ENCODE measurements around the gene RPL15.
"Not testable (repeated sequence)": the region's sequence is repeated elsewhere in the genome, so short reads cannot be mapped to it uniquely, and the experiment has no call there.

RPL15 gene

DNA sequence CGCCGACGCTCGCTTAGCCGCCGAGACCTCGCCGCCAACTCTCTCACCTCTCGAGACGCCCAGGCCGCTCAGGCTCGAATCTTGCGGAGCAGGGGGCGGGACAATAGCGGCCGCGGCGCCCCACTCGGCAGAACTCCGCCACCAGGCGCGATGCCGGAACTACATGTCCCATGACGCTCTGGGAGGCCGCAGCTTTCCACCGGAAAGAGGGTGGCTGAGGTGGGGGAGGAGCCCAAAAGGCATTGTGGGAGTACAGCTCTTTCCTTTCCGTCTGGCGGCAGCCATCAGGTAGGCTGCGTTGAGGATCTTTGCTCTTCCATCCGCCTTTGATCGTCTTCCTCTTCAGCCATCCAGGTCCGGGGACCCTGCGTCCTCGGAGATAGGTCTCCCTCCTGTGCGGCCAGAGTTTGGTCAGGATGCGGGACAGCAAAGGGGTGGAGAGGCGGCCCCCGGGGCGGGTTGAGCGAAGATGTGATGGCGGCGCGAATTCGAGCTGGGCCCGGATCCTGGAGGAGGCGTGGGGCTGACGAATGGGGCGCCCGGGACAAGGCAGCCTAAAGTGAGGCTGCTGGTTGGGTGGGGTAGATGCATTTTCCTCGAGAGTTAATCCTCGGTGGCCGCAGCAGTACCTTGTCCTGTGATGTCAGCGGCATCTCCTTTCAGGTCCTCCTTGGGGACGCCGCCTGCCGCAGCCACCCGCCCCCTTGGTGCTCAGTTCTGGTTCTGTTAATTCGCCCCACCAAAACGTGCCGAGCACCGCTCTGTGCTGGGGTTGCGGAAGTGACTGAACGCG, at the start of gene RPL15, which contains the start of gene NKIRAS1:
Gene RPL15, plus strand, starts transcription at position 247 of the 793 bp plus-strand sequence. CDS start 728 bp downstream, outside the sequence.
Gene NKIRAS1, minus strand, starts transcription at position 105 of the 793 bp plus-strand sequence. CDS start 6,086 bp downstream, outside the sequence.
- peak; percentile 96 for DNase-seq (ENCODE audit: low read depth, low spot score)

- DNase-seq (ENCODE audit: low read depth, low spot score), result no peak
Observed at GRCh38 chr3:23867400-23867799, 49.5 kb upstream of the RPL15 start.

- no peak for DNase-seq (ENCODE audit: low read depth, low spot score)
Observed at GRCh38 chr3:23867838-23868237, 49.1 kb upstream of the RPL15 start.

DNA sequence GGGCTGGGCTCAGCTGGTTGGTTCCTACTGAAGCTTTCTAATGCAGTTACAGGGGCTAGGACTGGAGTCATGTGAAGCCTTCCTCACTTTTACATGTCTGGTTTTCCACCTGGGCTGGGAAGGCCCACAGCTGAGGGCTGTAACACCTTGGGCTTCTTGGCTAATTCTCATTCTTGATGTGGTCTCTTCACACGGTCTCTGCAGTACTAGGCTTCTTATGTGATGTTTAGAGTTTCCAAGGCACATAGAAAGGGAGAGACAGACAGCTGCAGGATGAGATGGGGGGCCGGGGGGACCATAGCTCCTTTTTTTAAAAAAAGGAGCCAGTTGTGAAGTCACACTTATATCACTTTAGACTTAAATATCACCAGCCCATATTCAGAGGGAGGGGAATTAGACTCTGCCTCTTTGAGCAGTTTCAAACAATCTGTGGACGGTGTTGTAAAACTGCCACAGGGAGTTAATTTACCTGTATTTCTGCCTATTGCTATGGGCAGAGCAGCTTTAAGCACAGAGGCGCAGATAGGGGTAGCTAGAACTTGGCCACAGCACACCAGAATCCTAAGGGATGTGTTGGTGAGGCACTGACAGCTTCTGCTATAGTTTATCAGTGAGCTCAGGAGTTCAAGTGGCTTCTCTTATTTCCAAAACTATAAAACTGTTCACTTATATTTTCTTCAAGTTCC, 46.8 kb upstream of the RPL15 start:
- no peak for DNase-seq (ENCODE audit: low read depth, low spot score)

DNA sequence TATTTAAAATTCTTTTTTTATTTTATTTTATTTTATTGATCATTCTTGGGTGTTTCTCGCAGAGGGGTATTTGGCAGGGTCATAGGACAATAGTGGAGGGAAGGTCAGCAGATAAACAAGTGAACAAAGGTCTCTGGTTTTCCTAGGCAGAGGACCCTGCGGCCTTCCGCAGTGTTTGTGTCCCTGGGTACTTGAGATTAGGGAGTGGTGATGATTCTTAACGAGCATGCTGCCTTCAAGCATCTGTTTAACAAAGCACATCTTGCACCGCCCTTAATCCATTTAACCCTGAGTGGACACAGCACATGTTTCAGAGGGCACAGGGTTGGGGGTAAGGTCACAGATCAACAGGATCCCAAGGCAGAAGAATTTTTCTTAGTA, 46.3 kb upstream of the RPL15 start:
- not testable (repeated sequence) for DNase-seq (ENCODE audit: low read depth, low spot score)

GRCh38 chr3:23871361-23871760, 45.6 kb upstream of the RPL15 start:
- DNase-seq (ENCODE audit: low read depth, low spot score), result not testable (repeated sequence)

DNA sequence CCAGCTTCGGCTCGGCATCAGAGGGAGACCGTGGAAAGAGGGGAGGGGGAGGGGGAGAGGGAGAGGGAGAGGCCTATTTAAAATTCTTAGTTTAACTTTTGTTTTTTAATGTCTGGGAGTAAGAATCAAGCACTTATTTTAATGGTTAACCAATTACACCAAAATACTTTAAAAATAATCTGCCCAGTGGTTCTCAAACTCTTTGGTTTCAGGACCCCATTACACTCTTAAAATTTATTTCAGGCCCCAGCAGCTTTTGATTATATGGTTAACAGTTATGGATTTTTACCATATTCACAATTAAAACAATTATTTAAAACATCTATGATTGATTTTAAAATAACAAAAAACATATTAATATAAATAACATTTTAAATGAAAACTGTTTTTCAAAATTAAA, 44.6 kb upstream of the RPL15 start:
- DNase-seq (ENCODE audit: low read depth, low spot score), result no peak

- no peak for DNase-seq (ENCODE audit: low read depth, low spot score)
Observed at GRCh38 chr3:23873941-23874340, 43.0 kb upstream of the RPL15 start.

- DNase-seq (ENCODE audit: low read depth, low spot score), result no peak
Observed at GRCh38 chr3:23874359-23875112, 42.4 kb upstream of the RPL15 start.

DNA sequence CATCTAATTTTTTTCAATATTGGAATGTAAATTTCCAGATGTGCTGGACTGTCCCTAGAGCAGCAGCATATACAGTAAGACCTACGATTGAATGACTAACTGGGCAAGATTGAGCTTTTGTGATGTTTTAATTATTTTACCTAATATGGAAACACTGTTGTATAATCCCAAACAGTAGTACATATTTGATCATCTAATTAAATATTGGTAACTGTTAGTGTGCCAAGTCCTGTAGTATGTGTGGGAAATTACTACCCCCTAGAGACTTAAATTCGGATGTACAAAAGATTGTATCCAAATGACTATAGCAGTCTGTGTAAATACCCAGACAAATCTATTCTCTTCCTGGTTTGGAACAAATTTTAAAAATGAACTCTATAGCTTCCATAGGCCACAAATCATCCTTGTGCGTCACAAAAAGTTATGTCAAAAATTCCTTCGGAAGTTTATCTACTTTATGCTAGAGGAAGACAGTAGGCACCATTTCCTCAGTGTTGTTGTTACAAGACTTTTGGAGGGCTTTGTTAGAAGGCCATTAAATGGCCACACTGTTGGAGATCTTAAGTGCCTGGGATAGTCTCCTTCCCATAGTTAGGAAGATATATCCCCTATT, 41.7 kb upstream of the RPL15 start:
- no peak for DNase-seq (ENCODE audit: low read depth, low spot score)

DNA sequence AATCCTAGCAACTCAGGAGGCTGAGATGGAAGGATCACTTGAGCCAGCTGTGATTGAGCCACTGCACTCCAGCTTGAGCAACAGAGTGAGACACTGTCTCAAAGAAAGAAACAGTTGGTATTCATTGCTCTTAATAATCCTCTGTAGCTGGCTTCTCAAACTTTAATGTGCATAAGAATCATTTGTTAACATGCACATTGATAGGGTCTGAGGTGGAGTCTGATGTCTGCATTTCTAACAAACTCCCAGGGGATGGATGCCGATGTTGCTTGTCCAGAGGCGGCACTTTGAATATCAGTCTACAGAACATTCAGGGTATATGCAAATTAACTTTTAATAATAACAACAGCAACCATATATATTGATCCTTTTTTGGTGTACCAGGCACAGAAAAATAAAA, 40.0 kb upstream of the RPL15 start:
- DNase-seq (ENCODE audit: low read depth, low spot score), result no peak

- no peak for DNase-seq (ENCODE audit: low read depth, low spot score)
Observed at GRCh38 chr3:23877329-23877980, 39.5 kb upstream of the RPL15 start.

GRCh38 chr3:23879485-23879884, 37.4 kb upstream of the RPL15 start:
- DNase-seq (ENCODE audit: low read depth, low spot score), result no peak

DNA sequence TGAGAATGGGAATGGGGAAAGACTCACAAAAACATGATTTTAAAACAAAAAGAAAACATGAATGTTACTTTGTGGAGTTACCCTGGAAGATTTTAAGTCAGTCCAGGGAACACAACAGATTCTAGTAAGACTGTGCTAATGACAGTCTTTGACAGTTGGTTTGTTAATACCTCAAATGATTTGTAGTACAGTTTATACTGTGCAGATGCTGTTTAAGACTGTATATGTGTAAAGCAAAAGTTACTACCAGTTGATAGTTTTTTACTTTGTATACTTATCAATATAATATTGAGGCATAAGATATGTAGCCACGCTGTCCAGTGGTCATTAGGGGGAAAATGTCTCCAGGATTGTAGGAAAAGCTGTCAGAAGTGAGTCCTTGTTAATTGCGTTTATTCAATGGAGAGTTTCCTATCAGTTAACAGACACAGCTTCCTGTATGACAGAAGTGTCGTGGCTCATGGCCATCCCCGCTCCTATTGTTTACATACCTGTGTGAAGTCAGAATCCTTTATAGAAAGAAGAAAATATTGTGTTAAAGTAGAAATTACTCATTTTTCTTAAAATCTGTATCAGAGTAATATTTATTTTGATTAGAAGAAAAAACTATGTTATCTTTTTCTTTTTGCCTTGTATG, 36.1 kb upstream of the RPL15 start:
- no peak for DNase-seq (ENCODE audit: low read depth, low spot score)

DNA sequence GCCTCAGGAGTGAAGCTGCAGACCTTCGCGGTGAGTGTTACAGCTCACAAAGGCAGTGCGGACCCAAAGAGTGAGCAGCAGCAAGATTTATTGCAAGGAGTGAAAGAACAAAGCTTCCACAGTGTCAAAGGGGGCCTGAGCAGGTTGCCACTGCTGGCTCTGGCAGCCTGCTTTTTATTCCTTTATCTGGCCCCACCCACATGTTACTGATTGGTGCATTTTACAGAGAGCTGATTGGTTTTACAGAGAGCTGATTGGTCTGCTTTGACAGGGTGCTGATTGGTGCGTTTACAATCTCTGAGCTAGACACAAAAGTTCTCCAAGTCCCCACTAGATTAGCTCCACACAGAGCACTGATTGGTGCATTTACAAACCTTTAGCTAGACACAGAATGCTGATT, 34.9 kb upstream of the RPL15 start:
- not testable (repeated sequence) for DNase-seq (ENCODE audit: low read depth, low spot score)

GRCh38 chr3:23882487-23882918, 34.4 kb upstream of the RPL15 start:
- DNase-seq (ENCODE audit: low read depth, low spot score), result no peak

DNA sequence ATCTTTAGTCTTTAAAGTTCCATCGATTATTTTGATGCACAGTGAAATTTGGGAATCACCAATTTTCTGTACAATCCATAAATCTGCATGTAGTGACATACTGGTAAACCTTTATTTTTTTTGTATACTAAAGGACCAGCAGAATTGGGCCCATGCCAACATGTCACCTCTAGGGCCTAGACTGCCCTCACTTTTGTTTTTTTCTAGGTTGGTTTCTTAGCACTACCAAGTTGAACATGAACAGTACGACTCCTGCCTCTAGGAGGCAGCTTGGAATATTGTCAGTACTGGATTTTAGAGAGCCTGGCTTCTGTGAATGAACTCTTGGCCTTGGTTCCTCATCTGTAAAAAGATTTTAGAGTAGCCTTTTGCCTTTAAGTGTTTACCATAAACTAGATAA, 32.5 kb upstream of the RPL15 start:
- no peak for DNase-seq (ENCODE audit: low read depth, low spot score)

- DNase-seq (ENCODE audit: low read depth, low spot score), result no peak
Observed at GRCh38 chr3:23885210-23885609, 31.7 kb upstream of the RPL15 start.

DNA sequence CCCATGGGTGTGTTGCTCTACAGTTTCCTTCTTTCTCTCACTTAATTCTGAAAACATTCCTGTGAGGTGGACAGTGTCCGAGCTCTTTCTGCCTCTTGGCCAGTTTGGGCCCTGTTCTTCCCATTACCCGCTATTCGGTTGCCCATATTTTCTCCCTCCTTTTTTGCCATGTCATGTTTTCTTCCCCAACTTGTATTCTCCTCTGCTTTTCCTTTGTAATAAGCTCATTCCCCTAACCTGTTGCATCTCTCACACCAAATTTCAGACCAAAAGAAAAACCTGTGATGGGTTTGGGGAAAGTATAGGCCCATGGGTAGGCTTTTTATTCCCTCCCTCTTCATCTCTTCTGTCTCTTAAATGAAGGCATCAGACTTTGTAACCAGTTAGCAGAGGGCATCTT, 30.6 kb upstream of the RPL15 start:
- DNase-seq (ENCODE audit: low read depth, low spot score), result no peak

- no peak for DNase-seq (ENCODE audit: low read depth, low spot score)
Observed at GRCh38 chr3:23888617-23889228, 28.2 kb upstream of the RPL15 start.

Data from activated CD4-positive, CD25-positive, alpha-beta regulatory T cell treated with anti-CD3 and anti-CD28 coated beads, Interleukin-2, amount 50 U/mL, for 16 hours (primary cell).